Endothelial cell (in vitro differentiated cells): Measurements from ENCODE around the gene DARS2. TPM values are rescaled to one million over a fixed set of nuclear protein-coding genes. Genes with fewer than 3 reads are reported as not detected.

ENCODE experiments used
- DNase-seq: peaks from one replicate; pipeline ENCODE4 v3.0.0; 2021; ENCODE audit warnings: low spot score
- H3K27ac Mint-ChIP-seq: one replicate; pipeline ENCODE4 v1.8.0; 2021; ENCODE audit warnings: mixed read lengths, inconsistent platforms; ENCODE audit not compliant: unreplicated experiment
- H3K27me3 Mint-ChIP-seq: one replicate; pipeline ENCODE4 v1.8.0; 2021; ENCODE audit warnings: mild to moderate bottlenecking, moderate library complexity, mixed read lengths, inconsistent platforms; ENCODE audit not compliant: unreplicated experiment
- H3K36me3 Mint-ChIP-seq: one replicate; pipeline ENCODE4 v1.8.0; 2021; ENCODE audit warnings: mild to moderate bottlenecking, low read depth, mixed read lengths, inconsistent platforms; ENCODE audit not compliant: unreplicated experiment
- H3K4me1 Mint-ChIP-seq: one replicate; pipeline ENCODE4 v1.8.0; 2021; ENCODE audit warnings: mild to moderate bottlenecking, mixed read lengths, inconsistent platforms; ENCODE audit not compliant: unreplicated experiment
- H3K4me3 Mint-ChIP-seq: one replicate; pipeline ENCODE4 v1.8.0; 2021; ENCODE audit warnings: mild to moderate bottlenecking, mixed read lengths, inconsistent platforms; ENCODE audit not compliant: unreplicated experiment
- H3K9me3 Mint-ChIP-seq: one replicate; pipeline ENCODE4 v1.8.0; 2021; ENCODE audit warnings: mixed read lengths, inconsistent platforms; ENCODE audit not compliant: unreplicated experiment
- total RNA-seq: library from RNA; stranded (reverse); fragmentation: NEBNext Ultra II Directional; extraction: Animal tissue kit (Norgen Biotek cat#: 25700); gene quantifications from one replicate; pipeline ENCODE4 v1.2.1, GENCODE V29; 2021; ENCODE audit not compliant: unreplicated experiment
- TF ChIP-seq, protein P1 (sequence below): fragments of 200-600 bp; sonication (generic); IDR thresholded peaks from one replicate; pipeline ENCODE4 v1.5.0; 2021; ENCODE audit warnings: antibody characterized with exemption; ENCODE audit not compliant: unreplicated experiment

DARS2 gene
- total RNA-seq, 1 donor from 2014 or later: 18.7 TPM

DNA sequence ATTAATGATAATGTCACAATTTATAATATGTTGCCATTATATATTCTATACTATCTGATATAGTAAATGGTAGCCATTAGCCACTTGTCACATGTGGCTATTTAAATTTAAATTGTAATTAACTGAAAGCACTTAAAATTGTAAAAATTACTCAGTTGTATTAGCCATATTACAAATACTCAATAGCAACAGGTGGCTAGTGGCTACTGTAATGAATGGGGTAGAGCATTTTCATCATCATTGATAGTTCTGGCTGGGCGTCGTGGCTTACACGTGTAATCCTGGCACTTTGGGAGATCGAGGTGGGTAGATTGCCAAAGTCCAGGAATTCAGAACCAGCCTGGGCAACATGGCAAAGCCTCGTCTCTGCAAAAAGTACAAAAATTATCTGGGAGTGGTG is 60.2 kb downstream of the DARS2 start:
- H3K4me1 Mint-ChIP-seq: peaks cover 7% of the 10 kb centered on the region
- no peak overlapping the region for H3K4me3 Mint-ChIP-seq
- no peak for DNase-seq
- no peak overlapping the region for H3K27ac Mint-ChIP-seq
- TF ChIP-seq, protein P1, sequence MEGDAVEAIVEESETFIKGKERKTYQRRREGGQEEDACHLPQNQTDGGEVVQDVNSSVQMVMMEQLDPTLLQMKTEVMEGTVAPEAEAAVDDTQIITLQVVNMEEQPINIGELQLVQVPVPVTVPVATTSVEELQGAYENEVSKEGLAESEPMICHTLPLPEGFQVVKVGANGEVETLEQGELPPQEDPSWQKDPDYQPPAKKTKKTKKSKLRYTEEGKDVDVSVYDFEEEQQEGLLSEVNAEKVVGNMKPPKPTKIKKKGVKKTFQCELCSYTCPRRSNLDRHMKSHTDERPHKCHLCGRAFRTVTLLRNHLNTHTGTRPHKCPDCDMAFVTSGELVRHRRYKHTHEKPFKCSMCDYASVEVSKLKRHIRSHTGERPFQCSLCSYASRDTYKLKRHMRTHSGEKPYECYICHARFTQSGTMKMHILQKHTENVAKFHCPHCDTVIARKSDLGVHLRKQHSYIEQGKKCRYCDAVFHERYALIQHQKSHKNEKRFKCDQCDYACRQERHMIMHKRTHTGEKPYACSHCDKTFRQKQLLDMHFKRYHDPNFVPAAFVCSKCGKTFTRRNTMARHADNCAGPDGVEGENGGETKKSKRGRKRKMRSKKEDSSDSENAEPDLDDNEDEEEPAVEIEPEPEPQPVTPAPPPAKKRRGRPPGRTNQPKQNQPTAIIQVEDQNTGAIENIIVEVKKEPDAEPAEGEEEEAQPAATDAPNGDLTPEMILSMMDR: no peak
- H3K27me3 Mint-ChIP-seq: no peaks in the 10 kb centered on the region
- H3K9me3 Mint-ChIP-seq: no peaks in the 10 kb centered on the region
- H3K36me3 Mint-ChIP-seq: peaks cover 6% of the 10 kb centered on the region

GRCh38 chr1:173886746-173887611 is 62.5 kb downstream of the DARS2 start:
- TF ChIP-seq, protein P1: no peak
- DNase-seq: no peak
- Mint-ChIP-seq H3K36me3 (peaks cover 6% of the 10 kb centered on the region), H3K4me1 (peaks cover 5% of the 10 kb centered on the region), H3K27ac (no peak overlapping the region), H3K27me3 (no peaks in the 10 kb centered on the region), H3K4me3 (no peak overlapping the region), H3K9me3 (no peaks in the 10 kb centered on the region)

GRCh38 chr1:173887627-173888026 is 63.2 kb downstream of the DARS2 start:
- Mint-ChIP-seq H3K9me3 (no peaks in the 10 kb centered on the region), H3K27me3 (no peaks in the 10 kb centered on the region), H3K27ac (no peak overlapping the region), H3K4me1 (peaks cover 5% of the 10 kb centered on the region), H3K4me3 (no peak overlapping the region), H3K36me3 (peaks cover 6% of the 10 kb centered on the region)
- DNase-seq: no peak
- TF ChIP-seq, protein P1: no peak

- TF ChIP-seq, protein P1: no peak
- no peaks in the 10 kb centered on the region for H3K27me3 Mint-ChIP-seq
- no peak overlapping the region for H3K4me3 Mint-ChIP-seq
- H3K36me3 Mint-ChIP-seq: peaks cover 6% of the 10 kb centered on the region
- H3K9me3 Mint-ChIP-seq: no peaks in the 10 kb centered on the region
- no peak for DNase-seq
- peaks cover 5% of the 10 kb centered on the region for H3K4me1 Mint-ChIP-seq
- no peak overlapping the region for H3K27ac Mint-ChIP-seq
Observed at GRCh38 chr1:173888749-173889148, 64.3 kb downstream of the DARS2 start.

DNA sequence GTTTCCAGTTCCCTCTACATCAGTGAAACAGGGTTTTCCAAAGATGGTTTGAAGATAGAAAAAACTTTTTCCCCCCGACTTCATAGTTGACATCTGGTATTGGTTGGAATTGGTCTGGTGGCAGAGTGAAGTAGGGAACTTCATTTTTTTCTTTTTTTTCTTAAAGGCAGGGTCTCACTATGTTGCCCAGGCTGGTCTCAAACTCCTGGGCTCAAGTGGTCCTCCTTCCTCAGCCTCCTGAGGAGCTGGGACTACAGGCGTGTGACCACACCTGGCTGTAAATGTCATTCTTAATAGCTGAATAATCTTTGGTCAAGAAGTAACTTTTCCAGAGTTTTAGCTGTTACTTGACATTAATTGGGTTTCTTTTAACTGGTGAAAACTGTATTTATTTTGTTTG is 65.4 kb downstream of the DARS2 start:
- Mint-ChIP-seq H3K4me1 (peaks cover 5% of the 10 kb centered on the region), H3K36me3 (peaks cover 6% of the 10 kb centered on the region), H3K9me3 (no peaks in the 10 kb centered on the region), H3K27ac (no peak overlapping the region), H3K4me3 (no peak overlapping the region), H3K27me3 (no peaks in the 10 kb centered on the region)
- no peak for DNase-seq
- TF ChIP-seq, protein P1: no peak
